K562 (cell line): Measurements from ENCODE around the gene ATP6V0A1. TPM values are rescaled to one million over a fixed set of nuclear protein-coding genes. Genes with fewer than 3 reads are reported as not detected.

Experiments used
- ATAC-seq: fragments of 200-7000 bp; cut with Tn5 transposase; 3 replicates; pipeline ENCODE4 v1.9.1; 2020; ENCODE audit warnings: moderate library complexity
- BruUV-seq: library from RNA; stranded (reverse); fragments of 400-500 nt; replicated peaks from 2 replicates; lab custom pipeline; 2021; lab: Mats Ljungman, UMichigan
- CTCF ChIA-PET: fragments of 300-600 bp; formaldehyde crosslinking; extraction: SDS; loops from one replicate; lab custom pipeline; 2021; ENCODE audit warnings: low intra/inter-chr PET ratio; lab: Yijun Ruan, JAX
- POLR2A ChIA-PET: fragments of 300-600, 350-650 bp; sonication (Branson Sonifier 250); formaldehyde crosslinking; extraction: SDS; loops from one replicate; lab custom pipeline; 2021; ENCODE audit warnings: antibody characterized with exemption, inconsistent platforms; lab: Yijun Ruan, JAX
- DNase-seq, 4 experiments: peaks; one replicate each; pipeline versions ENCODE4 v3.0.0 to v3.0.0-alpha.2; 2011 to 2018; ENCODE audit warnings: low spot score in 3 of 4, mixed read lengths in 3 of 4; ENCODE audit errors: extremely low read depth in 1 of 4
- FAIRE-seq: peaks from 2 replicates; lab custom pipeline; 2011; peaks lifted over from hg19 to GRCh38; lab: Jason Lieb, UNC
- H2AFZ ChIP-seq: 2 replicates; pipeline ENCODE4 v1.6.0; 2011; ENCODE audit warnings: low read depth, low read length, control low read depth, inconsistent platforms
- H3K27ac ChIP-seq: fragments of 200-600 bp; 3 replicates; pipeline ENCODE4 v1.8.0; 2011; ENCODE audit warnings: low read depth, mild to moderate bottlenecking, control low read depth, inconsistent platforms, low read length, moderate library complexity, mixed read lengths; ENCODE audit errors: extremely low read depth
- H3K27me3 ChIP-seq, 2 experiments: fragments of 300-600 bp in 1 of 2; 2 replicates in 1 of 2; 3 replicates in 1 of 2; pipeline versions ENCODE4 v1.6.0 to v1.8.0; 2011; ENCODE audit warnings: inconsistent platforms in 2 of 2, low read length in 2 of 2, mild to moderate bottlenecking in 1 of 2, mixed read lengths in 1 of 2, moderate library complexity in 1 of 2; ENCODE audit not compliant: control insufficient read depth in 2 of 2, insufficient read depth in 2 of 2
- H3K36me3 ChIP-seq: fragments of 300-600 bp; 3 replicates; pipeline ENCODE4 v1.8.0; 2011; ENCODE audit warnings: mild to moderate bottlenecking, low read length, inconsistent platforms; ENCODE audit not compliant: control insufficient read depth, insufficient read depth
- H3K4me1 ChIP-seq, 2 experiments: fragments of 200-600 bp in 1 of 2; replicated peaks in 1 of 2; 2 replicates in 1 of 2; 3 replicates in 1 of 2; pipeline versions ENCODE4 v1.5.1 to v1.8.0; 2011; ENCODE audit warnings: inconsistent platforms in 2 of 2, low read length in 2 of 2, mild to moderate bottlenecking in 1 of 2, mixed read lengths in 1 of 2, moderate library complexity in 1 of 2; ENCODE audit not compliant: control insufficient read depth in 2 of 2, insufficient read depth in 2 of 2
- H3K4me2 ChIP-seq: 2 replicates; pipeline ENCODE4 v1.6.1; 2011; ENCODE audit warnings: low read length, control low read depth, inconsistent platforms, mixed read lengths; ENCODE audit not compliant: insufficient read depth
- H3K4me3 ChIP-seq: fragments of 200-600 bp; sonication (generic), shearing (Covaris generic); 2 replicates; pipeline ENCODE4 v1.5.1; 2016; ENCODE audit warnings: control low read depth, inconsistent platforms
- H3K79me2 ChIP-seq: fragments of 200-600 bp; 3 replicates; pipeline ENCODE4 v1.8.0; 2011; ENCODE audit warnings: low read length, inconsistent platforms; ENCODE audit not compliant: control insufficient read depth, insufficient read depth
- H3K9ac ChIP-seq, 2 experiments: 2 replicates each; pipeline versions ENCODE4 v1.6.0 to v1.6.1; 2011; ENCODE audit warnings: low read depth in 2 of 2, low read length in 2 of 2, control low read depth in 1 of 2, inconsistent platforms in 1 of 2, mild to moderate bottlenecking in 1 of 2, mixed read lengths in 1 of 2; ENCODE audit not compliant: insufficient read depth in 1 of 2
- H3K9me1 ChIP-seq: one replicate; pipeline ENCODE4 v1.6.0; 2011; ENCODE audit warnings: inconsistent platforms, mild to moderate bottlenecking, low read length, moderate library complexity; ENCODE audit not compliant: control insufficient read depth, insufficient read depth
- H3K9me3 ChIP-seq: replicated peaks from 2 replicates; pipeline ENCODE4 v1.5.1; 2011; ENCODE audit warnings: low read depth, low read length, inconsistent platforms; ENCODE audit not compliant: control insufficient read depth, insufficient read depth
- H4K20me1 ChIP-seq: replicated peaks from 2 replicates; pipeline ENCODE4 v1.6.1; 2011; ENCODE audit warnings: low read length, inconsistent platforms, mixed read lengths; ENCODE audit not compliant: control insufficient read depth, insufficient read depth
- HDAC3 ChIP-seq: fragments of 450-650 bp; IDR thresholded peaks from 2 replicates; pipeline ENCODE4 v1.6.1; 2018; ENCODE audit warnings: borderline replicate concordance, mild to moderate bottlenecking, moderate library complexity; ENCODE audit not compliant: partially characterized antibody
- IRF2 ChIP-seq: sonication (generic); formaldehyde crosslinking; IDR thresholded peaks from 2 replicates; pipeline ENCODE4 v1.8.1; 2022; ENCODE audit warnings: mild to moderate bottlenecking, missing genetic modification reagents
- KLF13 ChIP-seq: fragments of 450-650 bp; IDR thresholded peaks from 2 replicates; pipeline ENCODE4 v1.6.1; 2016; ENCODE audit warnings: missing genetic modification characterization, low read depth, mild to moderate bottlenecking, missing compliant biosample characterization, moderate library complexity, borderline replicate concordance
- MAX ChIP-seq: sonication (generic); formaldehyde crosslinking; IDR thresholded peaks from 2 replicates; pipeline ENCODE4 v1.9.0; 2022; ENCODE audit warnings: mild to moderate bottlenecking, missing genetic modification reagents
- PHF20 ChIP-seq: fragments of 450-650 bp; IDR thresholded peaks from 2 replicates; pipeline ENCODE4 v1.6.1; 2018; ENCODE audit not compliant: partially characterized antibody
- RBFOX2 ChIP-seq: fragments of 200-400 bp; formaldehyde crosslinking; IDR thresholded peaks from 2 replicates; pipeline ENCODE4 v1.6.1; 2017; ENCODE audit warnings: low read depth, mild to moderate bottlenecking, low read length, moderate library complexity
- ZBTB7A ChIP-seq: IDR thresholded peaks from 2 replicates; pipeline ENCODE4 v1.6.1; 2011; ENCODE audit warnings: low read depth, mild to moderate bottlenecking, low read length, moderate library complexity, borderline replicate concordance; ENCODE audit not compliant: control insufficient read depth
- ZNF146 ChIP-seq: IDR thresholded peaks from one replicate; pipeline ENCODE4 v1.6.1; 2018; ENCODE audit warnings: missing compliant biosample characterization; ENCODE audit not compliant: unreplicated experiment
- ZNF830 ChIP-seq: fragments of 250-450 bp; sonication (Bioruptor Pico); IDR thresholded peaks from 2 replicates; pipeline ENCODE4 v1.5.0; 2021; ENCODE audit warnings: mild to moderate bottlenecking
- WGBS: fragments of 100-300 bp; shearing (Covaris generic); methylation state at CpG from one replicate; pipeline ENCODE4 v1.1.6; 2016; ENCODE audit warnings: low coverage, mixed read lengths; ENCODE audit not compliant: insufficient coverage; ENCODE audit errors: missing lambda C conversion rate; 5-methylcytosine and 5-hydroxymethylcytosine counted together
- in situ Hi-C: fragments of 300-500 bp; cut with MboI; formaldehyde crosslinking; loops from 4 replicates; pipeline ENCODE4 v1.15.0; 2018; ENCODE audit warnings: inconsistent platforms, mixed read lengths
- intact Hi-C: fragments of 100-400 bp; cut with micrococcal nuclease; formaldehyde crosslinking; loops from 2 replicates; pipeline ENCODE4 v1.14.2; 2022
- polyA plus RNA-seq, 8 experiments: library from polyadenylated mRNA; depleted of rRNA in 4 of 8; stranded (reverse) in 5 of 8; unstranded in 3 of 8; fragments of >200 nt; fragmentation: Nextera tagmentation in 2 of 8; fragmentation: Illumina TruSeq in 1 of 8; extraction: Ambion mirVana in 2 of 8; extraction: Trizol in 1 of 8; gene quantifications; 2 replicates each; pipeline versions ENCODE4 v1.2.1 to v1.2.3, GENCODE V29; 2011 to 2014; ENCODE audit warnings: inconsistent platforms in 1 of 8, missing spikeins in 1 of 8
- total RNA-seq, 7 experiments: library from RNA; depleted of rRNA in 6 of 7; stranded (reverse); fragments of >200 nt in 6 of 7; fragmentation: Illumina TruSeq in 2 of 7; extraction: Trizol in 2 of 7; gene quantifications; 2 replicates each; pipeline versions ENCODE4 v1.2.1 to v1.2.3, GENCODE V29; 2011 to 2021; ENCODE audit warnings: low replicate concordance in 1 of 7

ATP6V0A1 gene
- total and polyA plus RNA-seq, 9 of the 15 experiments (the other 6 are each of a cell fraction or from before 2014, with no cell fraction given) = 11.8 to 158 (median 75.5) TPM

- ChIA-PET POLR2A (interaction anchor here (8.3 kb wide), 1 partner anchor 9 kb away, joined by 58 read pairs; the partner anchor contains the start of gene PSMC3IP), CTCF (no interaction called here)
- no peaks in the 10 kb centered on the region for H3K9me1 ChIP-seq
- WGBS = 64% methylated on average over 13 of the region's 14 CpGs
- no peak for TF ChIP-seq MAX (CRISPR knock-in tag)
- peak; percentile 10 for TF ChIP-seq ZNF146
- TF ChIP-seq PHF20 = no peak
- TF ChIP-seq HDAC3 = no peak
- TF ChIP-seq RBFOX2 = peak; percentile 25; the same call in 1 of the 2 replicates
- no peak for TF ChIP-seq KLF13
- no peak for TF ChIP-seq ZNF830 (CRISPR knock-in tag)
- peak; percentile 38; the same call in 1 of the 2 replicates for TF ChIP-seq ZBTB7A
- TF ChIP-seq IRF2 = no peak
- H3K4me1 ChIP-seq = peaks cover 37 to 49% of the 10 kb centered on the region in 2 experiments
- DNase-seq (no peak), ATAC-seq (no peak), FAIRE-seq (no peak)
- H3K9ac ChIP-seq = peak overlapping the region; percentile 51 to 80
- no peaks in the 10 kb centered on the region; the same call in 1 of the 2 replicates for H4K20me1 ChIP-seq
- in situ Hi-C loops (no loop called here), intact Hi-C loops (no loop called here)
- H3K27ac ChIP-seq = peak overlapping the region; percentile 62; the same call in 2 of the 3 replicates
- H3K4me2 ChIP-seq = peak overlapping the region; percentile 60
- H3K4me3 ChIP-seq = peak overlapping the region; percentile 18; the same call in 1 of the 2 replicates
- no peak overlapping the region for H2AFZ ChIP-seq
- no TSS peak for BruUV-seq
- no peaks in the 10 kb centered on the region for H3K27me3 ChIP-seq
- peaks cover 70% of the 10 kb centered on the region for H3K79me2 ChIP-seq
- no peaks in the 10 kb centered on the region for H3K9me3 ChIP-seq
- H3K36me3 ChIP-seq = peaks cover 88% of the 10 kb centered on the region
Observed at GRCh38 chr17:42568341-42569111, 109.8 kb downstream of the ATP6V0A1 start.
